Epithelial cell of esophagus (primary cell): ENCODE measurements around the gene CFAP54.

Experiments
- DNase-seq: peaks from one replicate; pipeline ENCODE4 v3.0.0; 2010; ENCODE audit warnings: low read depth
- H3K4me3 ChIP-seq: 2 replicates; pipeline ENCODE4 v1.5.1; 2011; ENCODE audit warnings: mild to moderate bottlenecking, low read length, control low read depth
- TF ChIP-seq, protein P1 (sequence below): IDR thresholded peaks from 2 replicates; pipeline ENCODE4 v1.5.1; 2011; ENCODE audit warnings: low read depth, mild to moderate bottlenecking, low read length, control low read depth, inconsistent platforms; ENCODE audit not compliant: insufficient read depth; ENCODE audit errors: missing control alignments

The CFAP54 gene

DNA sequence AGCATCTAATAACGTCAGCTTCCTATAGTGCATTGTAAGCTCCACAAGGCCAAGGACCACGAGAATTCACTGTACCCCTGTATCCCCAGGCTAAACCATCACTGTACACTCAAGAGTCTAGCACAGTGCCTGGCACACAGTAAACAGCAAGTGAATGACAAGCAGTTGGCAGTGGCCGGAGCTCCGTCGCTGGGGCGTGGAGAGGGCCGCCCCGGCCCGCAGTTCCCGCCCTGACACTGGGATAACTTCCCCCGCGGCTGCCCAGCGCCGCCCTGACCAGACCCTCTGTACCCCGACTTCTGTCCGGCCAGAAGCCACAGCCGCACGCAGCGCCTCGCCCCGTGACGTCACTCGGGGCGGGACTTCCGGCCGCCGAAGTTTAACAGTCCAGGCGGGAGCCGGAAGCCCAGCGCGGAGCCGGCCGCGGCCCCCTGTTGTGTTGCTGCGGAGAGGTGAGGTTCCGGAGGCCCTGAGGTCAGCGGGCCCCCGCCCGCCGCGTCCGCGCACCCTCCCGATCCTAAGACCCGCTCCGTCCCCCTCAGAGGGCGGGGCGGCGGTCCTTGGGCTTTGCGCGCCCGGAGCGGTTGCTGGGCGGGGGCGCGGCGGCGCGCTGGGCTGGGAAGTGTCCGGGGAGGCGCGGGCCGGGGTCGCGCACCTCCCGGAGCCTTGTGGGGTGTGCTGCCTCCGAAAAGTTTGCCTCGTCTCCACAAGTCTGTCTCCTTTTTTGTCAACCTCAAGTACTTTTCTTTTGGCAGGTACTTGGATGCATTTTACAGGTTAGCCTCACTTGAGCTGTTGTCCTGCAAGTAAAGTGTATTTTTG, 417.7 kb downstream of the CFAP54 start, which contains the start of gene NEDD1:
Gene NEDD1, plus strand, starts transcription at position 409 of the 822 bp plus-strand sequence. CDS start 2,503 bp downstream, outside the sequence.
- TF ChIP-seq, protein P1, sequence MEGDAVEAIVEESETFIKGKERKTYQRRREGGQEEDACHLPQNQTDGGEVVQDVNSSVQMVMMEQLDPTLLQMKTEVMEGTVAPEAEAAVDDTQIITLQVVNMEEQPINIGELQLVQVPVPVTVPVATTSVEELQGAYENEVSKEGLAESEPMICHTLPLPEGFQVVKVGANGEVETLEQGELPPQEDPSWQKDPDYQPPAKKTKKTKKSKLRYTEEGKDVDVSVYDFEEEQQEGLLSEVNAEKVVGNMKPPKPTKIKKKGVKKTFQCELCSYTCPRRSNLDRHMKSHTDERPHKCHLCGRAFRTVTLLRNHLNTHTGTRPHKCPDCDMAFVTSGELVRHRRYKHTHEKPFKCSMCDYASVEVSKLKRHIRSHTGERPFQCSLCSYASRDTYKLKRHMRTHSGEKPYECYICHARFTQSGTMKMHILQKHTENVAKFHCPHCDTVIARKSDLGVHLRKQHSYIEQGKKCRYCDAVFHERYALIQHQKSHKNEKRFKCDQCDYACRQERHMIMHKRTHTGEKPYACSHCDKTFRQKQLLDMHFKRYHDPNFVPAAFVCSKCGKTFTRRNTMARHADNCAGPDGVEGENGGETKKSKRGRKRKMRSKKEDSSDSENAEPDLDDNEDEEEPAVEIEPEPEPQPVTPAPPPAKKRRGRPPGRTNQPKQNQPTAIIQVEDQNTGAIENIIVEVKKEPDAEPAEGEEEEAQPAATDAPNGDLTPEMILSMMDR = no peak
- peak; percentile 78 for DNase-seq

DNA sequence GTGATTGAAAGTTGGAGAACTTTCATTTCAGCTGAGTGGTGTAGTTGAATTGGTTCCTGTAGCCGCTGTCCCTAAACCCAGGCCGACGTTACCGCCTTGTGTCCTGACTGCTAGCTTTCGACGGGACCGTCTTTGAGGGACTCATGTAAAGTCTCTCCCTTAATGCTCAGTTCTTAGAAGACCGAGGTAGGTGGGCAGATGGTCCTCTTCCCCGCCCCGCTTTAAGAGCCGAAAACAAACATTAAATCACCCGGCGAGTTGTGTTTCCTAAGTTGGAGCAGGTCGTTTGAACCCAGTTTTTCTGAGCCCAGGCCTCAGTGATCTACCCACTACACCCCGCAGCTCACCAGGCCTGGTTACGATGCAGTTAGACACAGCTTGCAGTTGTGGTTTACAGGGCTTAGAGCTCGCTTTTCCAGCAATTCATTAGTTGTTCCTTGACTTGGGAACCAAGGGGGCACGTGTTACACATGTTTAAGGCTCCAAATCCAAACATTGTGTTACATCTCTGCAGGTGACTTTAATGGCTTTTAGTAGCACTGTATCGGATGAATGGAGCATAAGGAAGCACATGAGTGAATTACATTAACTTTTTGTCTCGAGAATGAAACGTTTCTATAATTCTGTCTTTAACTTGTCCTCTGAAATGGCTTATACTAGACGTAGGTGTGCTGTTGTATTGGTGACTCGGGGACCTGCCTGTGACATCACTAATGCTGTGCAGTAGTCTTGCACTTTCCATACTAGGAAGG, 418.5 kb downstream of the CFAP54 start:
- DNase-seq = peak; percentile 32
- peak overlapping the region; percentile 91 for H3K4me3 ChIP-seq
- TF ChIP-seq, protein P1 = no peak

More for the DNA sequence above, 417.7 kb downstream of the CFAP54 start, which contains the start of gene NEDD1:
- peak within 1 kb of the TSS; percentile 91 for H3K4me3 ChIP-seq

DNA sequence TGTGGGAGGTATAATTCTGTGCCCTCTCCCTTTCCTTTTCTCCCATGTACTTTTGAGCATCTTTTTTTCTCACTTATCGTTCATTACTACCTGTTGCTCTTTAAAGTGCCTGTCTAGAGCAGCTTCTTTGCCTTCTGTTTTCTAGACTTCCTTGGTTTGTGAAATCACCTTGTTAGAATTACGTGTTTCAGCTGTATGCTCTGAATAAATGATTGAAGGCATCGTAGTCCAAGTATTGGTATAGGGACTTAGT, 419.0 kb downstream of the CFAP54 start:
- DNase-seq = no peak
- TF ChIP-seq, protein P1 = no peak
- H3K4me3 ChIP-seq = peak overlapping the region; percentile 91

DNA sequence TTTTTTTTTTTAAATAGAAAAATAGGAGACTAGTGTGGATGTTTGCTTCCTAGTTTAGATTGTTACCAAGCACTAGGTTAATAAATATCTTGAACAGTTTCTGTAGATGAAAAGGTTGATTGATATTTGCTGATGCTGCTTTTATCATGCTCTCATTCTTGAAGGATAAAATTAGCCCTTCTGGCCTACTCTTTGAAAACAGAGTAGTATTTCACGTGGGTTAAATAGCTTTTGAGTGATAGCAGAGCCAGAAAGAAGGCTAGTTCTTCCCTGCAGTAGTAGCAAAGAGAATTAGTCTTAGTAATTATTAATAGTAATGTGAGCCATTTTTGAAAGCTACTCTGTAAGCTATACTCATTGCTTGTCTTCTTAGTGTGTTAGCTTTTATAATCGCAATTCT, 422.9 kb downstream of the CFAP54 start:
- no peak overlapping the region for H3K4me3 ChIP-seq
- TF ChIP-seq, protein P1 = no peak
- DNase-seq = no peak

DNA sequence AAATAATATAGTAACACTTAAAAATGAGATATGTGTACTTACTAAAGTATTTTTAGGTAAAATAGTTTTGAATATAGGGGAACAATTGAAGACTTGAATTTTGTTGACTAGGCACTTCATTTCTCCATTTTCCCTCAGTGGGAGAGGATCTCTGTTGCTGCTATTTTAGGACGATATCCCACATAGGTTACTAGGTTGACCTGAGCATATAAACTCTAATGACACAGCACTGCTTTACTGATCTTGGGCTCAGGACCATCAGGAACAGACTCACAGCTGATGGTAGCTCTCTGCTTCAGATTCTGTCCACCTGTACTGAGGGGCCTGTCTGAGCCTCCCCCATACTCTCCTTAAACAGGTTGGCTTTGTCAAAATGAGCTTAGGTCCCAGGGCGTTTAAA, 423.6 kb downstream of the CFAP54 start:
- no peak overlapping the region for H3K4me3 ChIP-seq
- DNase-seq = no peak
- TF ChIP-seq, protein P1 = no peak

DNA sequence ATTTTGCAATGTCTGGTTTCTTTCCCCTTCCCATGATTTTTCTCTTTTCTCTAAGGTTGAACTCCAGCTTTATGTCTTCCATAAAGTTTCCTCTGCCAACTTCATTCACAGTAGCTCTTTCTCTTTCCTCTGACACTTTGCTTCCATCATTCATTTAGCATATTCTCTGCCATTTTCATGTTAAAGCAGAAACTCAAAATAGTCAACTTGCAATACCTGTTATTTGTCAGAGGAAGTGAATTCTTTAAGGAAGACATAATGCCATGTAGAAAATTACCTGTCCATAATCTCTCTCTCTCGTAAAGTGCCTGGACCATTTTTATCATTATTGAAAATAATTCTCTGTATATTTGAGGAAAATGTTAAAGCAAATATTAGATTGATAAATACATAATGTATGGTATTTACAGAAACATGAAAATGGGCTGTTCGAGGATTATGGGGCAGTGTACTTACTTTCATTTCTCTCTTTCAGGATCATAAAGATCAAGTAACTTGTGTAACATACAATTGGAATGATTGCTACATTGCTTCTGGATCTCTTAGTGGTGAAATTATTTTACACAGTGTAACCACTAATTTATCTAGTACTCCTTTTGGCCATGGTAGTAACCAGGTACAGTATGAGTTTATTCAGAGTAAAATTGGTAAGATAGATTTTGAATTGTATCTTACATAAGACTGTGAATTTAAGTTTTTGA, 430.3 kb downstream of the CFAP54 start:
- peak; percentile 5 for DNase-seq
- no peak overlapping the region for H3K4me3 ChIP-seq
- TF ChIP-seq, protein P1 = no peak
